Ureter (tissue), 1 donor: ENCODE measurements around the gene GJB6. TPM values are rescaled to one million over a fixed set of nuclear protein-coding genes. Genes with fewer than 3 reads are reported as not detected.
"Not testable (repeated sequence)": the region's sequence is repeated elsewhere in the genome, so short reads cannot be mapped to it uniquely, and the experiment has no call there.

ENCODE experiments used
- DNase-seq: peaks from one replicate; pipeline ENCODE4 v3.0.0-alpha.2; 2020; ENCODE audit warnings: low spot score
- total RNA-seq: library from RNA; stranded (reverse); gene quantifications from one replicate; pipeline ENCODE4 v1.2.4, GENCODE V29; 2023
- donor health status: DM: yes; HTN: yes; CAD: no.

Gene GJB6
- 17.3 TPM for total RNA-seq

GRCh38 chr13:20231839-20232555 is at the start of gene GJB6:
TSS of gene GJB6 (minus strand) at chr13:20232319. CDS start at chr13:20223480, 8,839 bp downstream.
- no peak for DNase-seq

- not testable (repeated sequence) for DNase-seq
Measured at GRCh38 chr13:20276901-20277300, 44.8 kb upstream of the GJB6 start.

- DNase-seq = peak; percentile 66
Measured at GRCh38 chr13:20274466-20274865, 42.3 kb upstream of the GJB6 start.

- DNase-seq = no peak
Measured at GRCh38 chr13:20272588-20273171, 40.6 kb upstream of the GJB6 start.

GRCh38 chr13:20272104-20272503 is 40.0 kb upstream of the GJB6 start:
- no peak for DNase-seq

- no peak for DNase-seq
Measured at GRCh38 chr13:20271441-20271840, 39.3 kb upstream of the GJB6 start.

- no peak for DNase-seq
Measured at GRCh38 chr13:20270163-20270865, 38.2 kb upstream of the GJB6 start.

GRCh38 chr13:20264271-20265018 is 32.3 kb upstream of the GJB6 start:
- no peak for DNase-seq

- no peak for DNase-seq
Measured at GRCh38 chr13:20263393-20264044, 31.4 kb upstream of the GJB6 start.

- DNase-seq = no peak
Measured at GRCh38 chr13:20258963-20259288, 26.8 kb upstream of the GJB6 start.

GRCh38 chr13:20258208-20258962 is 26.3 kb upstream of the GJB6 start:
- no peak for DNase-seq

- no peak for DNase-seq
Measured at GRCh38 chr13:20254076-20254475, 22.0 kb upstream of the GJB6 start.

GRCh38 chr13:20249913-20250312 is 17.8 kb upstream of the GJB6 start:
- no peak for DNase-seq

- DNase-seq = no peak
Measured at GRCh38 chr13:20247963-20248362, 15.8 kb upstream of the GJB6 start.

- no peak for DNase-seq
Measured at GRCh38 chr13:20247403-20247802, 15.3 kb upstream of the GJB6 start.

- no peak for DNase-seq
Measured at GRCh38 chr13:20241593-20241992, 9.5 kb upstream of the GJB6 start.

GRCh38 chr13:20239748-20240147 is 7.6 kb upstream of the GJB6 start:
- DNase-seq = no peak

GRCh38 chr13:20232556-20233277 is 598 bp upstream of the GJB6 start:
- no peak for DNase-seq

- no peak for DNase-seq
Measured at GRCh38 chr13:20230913-20231838, 943 bp downstream of the GJB6 start.
